Endothelial cell of umbilical vein (primary cell): ENCODE data around the gene DCHS2. TPM values are rescaled to one million over a fixed set of nuclear protein-coding genes. Genes with fewer than 3 reads are reported as not detected.
A peak's percentile ranks its signal among the peaks of the same experiment; 100 is the strongest.

Experiments used
- Bru-seq: library from RNA; stranded (reverse); fragments of 400-500 nt; gene quantifications from one replicate; lab custom pipeline; 2021; lab: Mats Ljungman, UMichigan
- BruChase-seq, 2 experiments: library from RNA; stranded (reverse); fragments of 400-500 nt; gene quantifications; one replicate each; lab custom pipeline; 2021; lab: Mats Ljungman, UMichigan
- BruUV-seq: library from RNA; stranded (reverse); fragments of 400-500 nt; replicated peaks from 2 replicates; lab custom pipeline; 2021; lab: Mats Ljungman, UMichigan
- CTCF ChIA-PET: fragments of 300-600, 350-600 bp; sonication (Branson Sonifier 250); formaldehyde crosslinking; loops from one replicate; lab custom pipeline; 2021; ENCODE audit warnings: antibody characterized with exemption, inconsistent platforms; lab: Charles Lee
- POLR2A ChIA-PET: fragments of 300-600, 350-600 bp; sonication (Branson Sonifier 250); formaldehyde crosslinking; loops from one replicate; lab custom pipeline; 2021; ENCODE audit warnings: antibody characterized with exemption, inconsistent platforms; lab: Charles Lee
- DNase-seq: peaks from one replicate; pipeline ENCODE4 v3.0.0-alpha.2; 2011; ENCODE audit warnings: low read depth, low spot score
- FAIRE-seq: peaks from 2 replicates; lab custom pipeline; 2011; peaks lifted over from hg19 to GRCh38; lab: Jason Lieb, UNC
- H2AFZ ChIP-seq: 2 replicates; pipeline ENCODE4 v1.6.0; 2012; ENCODE audit warnings: low read depth, low read length, control low read depth, inconsistent platforms
- H3K27ac ChIP-seq: 2 replicates; pipeline ENCODE4 v1.5.1; 2011; ENCODE audit warnings: low read depth, mild to moderate bottlenecking, control low read depth, low read length, moderate library complexity; ENCODE audit not compliant: insufficient read depth
- H3K27me3 ChIP-seq, 2 experiments: 2 replicates each; pipeline versions ENCODE4 v1.6.0 to v1.6.1; 2011; ENCODE audit warnings: low read length in 2 of 2, mixed read lengths in 1 of 2; ENCODE audit not compliant: control insufficient read depth in 2 of 2, insufficient read depth in 2 of 2
- H3K36me3 ChIP-seq, 2 experiments: 2 replicates in 1 of 2; 3 replicates in 1 of 2; pipeline ENCODE4 v1.5.1; 2011; ENCODE audit warnings: low read length in 2 of 2, mild to moderate bottlenecking in 1 of 2, moderate library complexity in 1 of 2; ENCODE audit not compliant: control insufficient read depth in 2 of 2, insufficient read depth in 2 of 2; ENCODE audit errors: extremely low read depth in 1 of 2
- H3K4me1 ChIP-seq: 3 replicates; pipeline ENCODE4 v1.5.1; 2011; ENCODE audit warnings: mild to moderate bottlenecking, low read length; ENCODE audit not compliant: control insufficient read depth, insufficient read depth; ENCODE audit errors: extremely low read depth
- H3K4me2 ChIP-seq: 2 replicates; pipeline ENCODE4 v1.6.1; 2011; ENCODE audit warnings: low read length, control low read depth, mixed read lengths; ENCODE audit not compliant: insufficient read depth
- H3K4me3 ChIP-seq, 3 experiments: fragments of 200-600 bp in 1 of 3; sonication (generic), shearing (Covaris generic) in 1 of 3; replicated peaks in 1 of 3; 2 replicates each; pipeline ENCODE4 v1.5.1; 2011 to 2016; ENCODE audit warnings: control low read depth in 3 of 3, low read length in 3 of 3, mild to moderate bottlenecking in 2 of 3, inconsistent platforms in 1 of 3, low read depth in 1 of 3, moderate library complexity in 1 of 3; ENCODE audit not compliant: insufficient read depth in 1 of 3
- H3K79me2 ChIP-seq: 2 replicates; pipeline ENCODE4 v1.6.0; 2012; ENCODE audit warnings: low read length, inconsistent platforms; ENCODE audit not compliant: control insufficient read depth, insufficient read depth
- H3K9ac ChIP-seq: replicated peaks from 2 replicates; pipeline ENCODE3; 2011; ENCODE audit warnings: low read length, control low read depth; ENCODE audit not compliant: insufficient read depth; ENCODE audit errors: extremely low read depth
- H3K9me1 ChIP-seq: replicated peaks from 3 replicates; pipeline ENCODE4 v1.6.0; 2011; ENCODE audit warnings: mild to moderate bottlenecking, low read length; ENCODE audit not compliant: control insufficient read depth, insufficient read depth; ENCODE audit errors: extremely low read depth
- H3K9me3 ChIP-seq: replicated peaks from 2 replicates; pipeline ENCODE4 v1.5.1; 2012; ENCODE audit warnings: low read length, inconsistent platforms; ENCODE audit not compliant: control insufficient read depth, insufficient read depth
- H4K20me1 ChIP-seq: replicated peaks from 2 replicates; pipeline ENCODE3; 2011; ENCODE audit warnings: mild to moderate bottlenecking, low read length; ENCODE audit not compliant: control insufficient read depth, insufficient read depth; ENCODE audit errors: extremely low read depth
- EZH2 ChIP-seq: IDR thresholded peaks from 2 replicates; pipeline ENCODE4 v1.6.1; 2012; ENCODE audit warnings: borderline replicate concordance, low read depth, mild to moderate bottlenecking, moderate library complexity, low read length, inconsistent platforms; ENCODE audit not compliant: severe bottlenecking
- JUN ChIP-seq: IDR thresholded peaks from 2 replicates; pipeline ENCODE4 v1.6.1; 2011; ENCODE audit warnings: borderline replicate concordance, low read depth; ENCODE audit not compliant: insufficient read length, insufficient read depth
- dilution Hi-C: fragments of 300-500 bp; cut with MboI; formaldehyde crosslinking; loops from one replicate; pipeline ENCODE4 v1.15.0; 2019; ENCODE audit warnings: low sequenced_read_pairs; ENCODE audit not compliant: extremely low pct_ligation_motif_present
- intact Hi-C: fragments of 100-400 bp; cut with micrococcal nuclease; formaldehyde crosslinking; loops from one replicate; pipeline ENCODE4 v1.10.0; 2022
- long read RNA-seq: library from polyadenylated mRNA; stranded (forward); transcript quantifications from one replicate; pipeline ENCODE4 v2.0.0, GENCODE V29; 2021
- polyA minus RNA-seq, 3 experiments: library from RNA; depleted of rRNA, polyadenylated mRNA; stranded (reverse); fragments of >200 nt; gene quantifications; 1 replicate in 1 of 3; 2 replicates in 2 of 3; pipeline ENCODE4 v1.2.3, GENCODE V29; 2011
- polyA plus RNA-seq, 4 experiments: library from polyadenylated mRNA; depleted of rRNA in 3 of 4; stranded (reverse) in 3 of 4; unstranded in 1 of 4; fragments of >200 nt; gene quantifications; 2 replicates each; pipeline versions ENCODE4 v1.2.1 to v1.2.3, GENCODE V29; 2011 to 2012; ENCODE audit warnings: missing spikeins in 1 of 4
- total RNA-seq: library from RNA; stranded (reverse); gene quantifications from 2 replicates; pipeline ENCODE4 v1.2.3, GENCODE V29; 2021
- TF ChIP-seq, protein P1 (sequence below), 2 donors: IDR thresholded peaks; 1 replicate in 1 of 2; 2 replicates in 1 of 2; pipeline ENCODE4 v1.5.1; 2011; ENCODE audit warnings: low read length in 2 of 2, mild to moderate bottlenecking in 2 of 2, moderate library complexity in 2 of 2, control low read depth in 1 of 2, inconsistent platforms in 1 of 2, low read depth in 1 of 2; ENCODE audit not compliant: insufficient read depth in 1 of 2; ENCODE audit errors: extremely low read depth in 1 of 2

The DCHS2 gene, protein sequence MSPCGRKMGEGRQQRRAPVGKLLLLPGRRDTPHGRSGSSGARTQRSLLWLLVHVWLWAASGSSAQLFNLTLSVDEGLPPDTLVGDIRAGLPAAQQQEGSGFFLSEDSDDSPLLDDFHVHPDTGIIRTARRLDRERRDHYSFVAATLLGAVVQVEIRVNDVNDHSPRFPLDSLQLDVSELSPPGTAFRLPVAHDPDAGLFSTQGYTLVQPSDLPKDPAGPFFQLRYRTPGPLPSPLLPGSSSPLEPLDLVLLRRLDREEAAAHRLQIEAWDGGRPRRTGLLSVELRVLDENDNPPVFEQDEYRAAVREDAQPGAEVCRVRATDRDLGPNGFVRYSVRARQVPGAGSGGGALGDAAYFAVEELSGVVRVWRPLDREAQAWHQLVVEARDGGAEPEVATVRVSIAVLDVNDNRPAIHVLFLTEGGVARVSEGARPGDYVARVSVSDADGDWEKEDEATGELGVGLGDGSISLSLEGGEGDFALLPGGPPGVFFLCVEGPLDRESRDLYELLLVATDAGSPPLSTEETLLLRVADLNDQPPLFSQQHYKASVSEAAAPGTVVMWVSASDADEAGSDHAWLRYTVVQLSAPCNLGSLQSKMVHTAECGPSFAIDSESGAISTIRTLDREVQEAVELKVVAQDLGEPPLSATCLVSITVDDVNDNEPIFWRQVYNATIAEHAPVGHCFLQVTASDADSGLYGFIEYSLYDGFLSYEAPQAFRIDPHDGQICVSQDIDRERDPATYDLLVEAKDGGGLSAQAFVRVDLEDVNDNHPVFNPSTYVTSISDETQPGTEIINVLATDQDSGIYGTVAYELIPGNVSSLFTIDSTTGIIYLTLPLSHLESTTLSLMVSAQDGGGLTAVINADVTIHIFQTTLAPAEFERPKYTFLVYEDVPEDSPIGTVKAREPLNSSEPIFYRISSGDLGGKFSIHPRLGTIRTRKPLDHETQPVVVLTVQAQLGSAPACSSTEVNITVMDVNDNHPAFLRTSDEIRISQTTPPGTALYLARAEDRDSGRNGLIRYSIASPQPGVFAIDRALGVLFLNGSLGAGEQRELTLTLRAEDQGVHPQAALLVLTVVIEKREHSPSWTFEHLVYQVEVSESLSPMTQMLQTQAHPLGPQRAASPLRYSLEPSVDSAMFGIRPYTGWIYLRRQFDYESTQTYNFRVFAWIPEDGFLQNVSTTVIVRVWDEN (N-terminal part only)
- total RNA-seq (not detected in 2 replicates), polyA plus RNA-seq (not detected in 2 replicates), polyA minus RNA-seq (not detected in 2 replicates), Bru-seq, nascent RNA (not detected), BruChase-seq, experiment 1, labeled RNA remaining after a 6-hour chase (percentile 1 among the genes with signal in this experiment), BruChase-seq, experiment 2, labeled RNA remaining after a 2-hour chase (not detected)
- polyA plus RNA-seq (2011; cell fraction: cytosol; rRNA removed), result not detected in 2 replicates
- polyA plus RNA-seq (2011; cell fraction: nucleus; rRNA removed), result not detected in 2 replicates
- not detected in 2 replicates for polyA plus RNA-seq (2012)
- polyA minus RNA-seq (2011; cell fraction: cytosol; rRNA and poly(A)+ RNA removed), result not detected
- polyA minus RNA-seq (2011; cell fraction: nucleus; rRNA and poly(A)+ RNA removed), result not detected in 2 replicates
- long read RNA-seq, result 0 reads

DNA sequence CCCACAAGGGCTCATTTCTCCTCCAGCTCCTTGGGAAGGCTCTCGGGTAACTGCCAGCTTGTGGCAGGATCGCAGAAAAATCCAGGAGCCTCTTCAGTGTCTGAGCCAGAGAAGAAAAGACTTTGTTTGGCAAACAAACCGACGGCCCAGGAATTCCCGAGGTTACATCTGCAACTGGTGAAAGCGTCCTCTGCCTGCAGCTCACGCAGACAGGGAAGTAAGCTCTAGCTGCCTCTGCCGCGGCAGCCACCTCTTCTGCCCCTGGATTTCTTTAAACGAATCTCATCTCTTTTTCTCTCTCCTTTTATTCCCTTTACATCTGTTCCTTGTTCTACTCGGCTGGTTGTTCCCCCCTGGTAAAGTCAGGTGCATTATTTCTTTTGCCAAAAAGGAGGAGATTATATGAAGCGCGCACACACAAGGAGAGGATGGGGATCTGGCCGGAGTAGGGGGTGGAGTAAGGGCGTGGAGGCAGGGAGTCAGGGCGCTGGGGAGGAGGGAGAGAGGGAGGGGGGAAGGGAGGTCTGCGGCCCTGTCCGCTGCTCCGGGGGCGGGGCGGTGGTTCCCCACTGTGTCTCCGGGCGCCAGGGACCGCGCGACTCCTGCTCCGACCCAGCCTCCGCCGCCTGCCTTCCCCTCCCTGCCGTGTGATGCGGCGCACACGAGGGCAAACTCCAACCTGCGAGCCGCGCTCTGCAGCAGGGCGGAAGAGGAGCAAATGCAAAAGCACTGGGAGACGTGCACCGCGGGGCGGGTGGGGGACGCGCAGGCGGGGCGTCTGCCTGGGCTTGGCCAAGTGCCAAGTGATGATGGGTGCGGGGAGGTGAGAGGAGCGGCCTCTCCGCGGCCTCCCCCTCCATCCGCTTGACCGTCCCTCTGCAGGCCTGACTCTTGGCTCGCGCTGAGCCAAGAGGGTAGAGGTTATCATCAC is at the start of gene DCHS2:
Gene DCHS2 (minus strand): TSS at position 459 of the 931 bp plus-strand sequence. CDS start 444 bp downstream, at position 15.
- H4K20me1 ChIP-seq, result no peaks in the 10 kb centered on the region
- TF ChIP-seq EZH2 (peak; percentile 34), JUN (no peak)
- TF ChIP-seq, protein P1, sequence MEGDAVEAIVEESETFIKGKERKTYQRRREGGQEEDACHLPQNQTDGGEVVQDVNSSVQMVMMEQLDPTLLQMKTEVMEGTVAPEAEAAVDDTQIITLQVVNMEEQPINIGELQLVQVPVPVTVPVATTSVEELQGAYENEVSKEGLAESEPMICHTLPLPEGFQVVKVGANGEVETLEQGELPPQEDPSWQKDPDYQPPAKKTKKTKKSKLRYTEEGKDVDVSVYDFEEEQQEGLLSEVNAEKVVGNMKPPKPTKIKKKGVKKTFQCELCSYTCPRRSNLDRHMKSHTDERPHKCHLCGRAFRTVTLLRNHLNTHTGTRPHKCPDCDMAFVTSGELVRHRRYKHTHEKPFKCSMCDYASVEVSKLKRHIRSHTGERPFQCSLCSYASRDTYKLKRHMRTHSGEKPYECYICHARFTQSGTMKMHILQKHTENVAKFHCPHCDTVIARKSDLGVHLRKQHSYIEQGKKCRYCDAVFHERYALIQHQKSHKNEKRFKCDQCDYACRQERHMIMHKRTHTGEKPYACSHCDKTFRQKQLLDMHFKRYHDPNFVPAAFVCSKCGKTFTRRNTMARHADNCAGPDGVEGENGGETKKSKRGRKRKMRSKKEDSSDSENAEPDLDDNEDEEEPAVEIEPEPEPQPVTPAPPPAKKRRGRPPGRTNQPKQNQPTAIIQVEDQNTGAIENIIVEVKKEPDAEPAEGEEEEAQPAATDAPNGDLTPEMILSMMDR (IDR thresholded peaks at IDR 0.05; ENCODE audit: extremely low read depth in 1 of 2, insufficient read depth in 1 of 2, low read depth in 1 of 2, low read length in 2 of 2), result no peak
- peak within 1 kb of the TSS; percentile 18 for H2AFZ ChIP-seq
- H3K4me2 ChIP-seq, result peak within 1 kb of the TSS; percentile 17
- CTCF ChIA-PET, result interaction anchor here (1.7 kb wide), 1 partner anchor 12 kb away, joined by 4 read pairs; no protein-coding TSS in a partner anchor
- DNase-seq (no peak), FAIRE-seq (no peak)
- H3K9me1 ChIP-seq, result no peaks in the 10 kb centered on the region
- H3K27me3 ChIP-seq, result peaks cover 35 to 38% of the 10 kb centered on the region in 2 experiments
- dilution Hi-C loops (no loop called here), intact Hi-C loops (no loop called here)
- no peaks in the 10 kb centered on the region for H3K36me3 ChIP-seq
- no TSS peak for BruUV-seq
- no peak within 1 kb of the TSS for H3K4me3 ChIP-seq
- POLR2A ChIA-PET, result interaction anchor here (0.6 kb wide), 1 partner anchor 776 kb away, joined by 3 read pairs; no protein-coding TSS in a partner anchor
- no peak within 1 kb of the TSS for H3K9ac ChIP-seq
- no peak within 1 kb of the TSS for H3K27ac ChIP-seq
- H3K9me3 ChIP-seq, result no peaks in the 10 kb centered on the region
- no peaks in the 10 kb centered on the region for H3K4me1 ChIP-seq
- H3K79me2 ChIP-seq, result no peaks in the 10 kb centered on the region
